Upper lobe of right lung (tissue), 1 donor: Measurements from ENCODE around the gene ACTN1. TPM values are rescaled to one million over a fixed set of nuclear protein-coding genes. Genes with fewer than 3 reads are reported as not detected.

Source experiments
- ATAC-seq: fragments of 200-7000 bp; cut with Tn5 transposase; one replicate; pipeline ENCODE4 v1.9.1; 2020; ENCODE audit warnings: mild to moderate bottlenecking, moderate library complexity
- DNase-seq: peaks from one replicate; pipeline ENCODE4 v3.0.0-alpha.2; 2020
- H3K27ac ChIP-seq: fragments of 200-600 bp; one replicate; pipeline ENCODE4 v1.8.0; 2022
- H3K27me3 ChIP-seq: fragments of 200-600 bp; one replicate; pipeline ENCODE4 v1.8.0; 2022; ENCODE audit warnings: mild to moderate bottlenecking
- H3K36me3 ChIP-seq: fragments of 200-600 bp; one replicate; pipeline ENCODE4 v1.8.0; 2022
- H3K4me1 ChIP-seq: fragments of 200-600 bp; one replicate; pipeline ENCODE4 v1.8.0; 2022
- H3K4me3 ChIP-seq: fragments of 200-600 bp; one replicate; pipeline ENCODE4 v1.8.0; 2022; ENCODE audit warnings: mild to moderate bottlenecking
- H3K9me3 ChIP-seq: fragments of 200-600 bp; one replicate; pipeline ENCODE4 v1.8.0; 2022
- CTCF ChIP-seq: fragments of 200-600 bp; IDR thresholded peaks from one replicate; pipeline ENCODE4 v1.8.0; 2022; ENCODE audit warnings: antibody characterized with exemption
- intact Hi-C: fragments of 100-400 bp; cut with DNase I; formaldehyde crosslinking; loops from one replicate; pipeline ENCODE4 v1.11.0; 2022
- total RNA-seq: library from RNA; stranded (reverse); fragmentation: NEBNext Ultra II Directional; extraction: Animal tissue kit (Norgen Biotek cat#: 25700); gene quantifications from one replicate; pipeline ENCODE4 v1.2.1, GENCODE V29; 2021
- donor health status: DM: no; HTN: yes; CAD: no; lungs with severe emphysema.

Gene ACTN1
- total RNA-seq, 1 donor from 2014 or later: 177 TPM

GRCh38 chr14:68984686-68985085 lies 5.6 kb upstream of the ACTN1 start:
- intact Hi-C loops: no loop called here
- no peak for ATAC-seq

GRCh38 chr14:68983191-68983590 lies 4.1 kb upstream of the ACTN1 start:
- H3K9me3 ChIP-seq: no peaks in the 10 kb centered on the region
- DNase-seq (no peak), ATAC-seq (no peak)
- no peak for TF ChIP-seq CTCF
- no peaks in the 10 kb centered on the region for H3K36me3 ChIP-seq
- H3K27me3 ChIP-seq: no peaks in the 10 kb centered on the region
- no peaks in the 10 kb centered on the region for H3K4me1 ChIP-seq
- no peak overlapping the region for H3K4me3 ChIP-seq
- H3K27ac ChIP-seq: no peak overlapping the region
- intact Hi-C loops: no loop called here

More at GRCh38 chr14:68984686-68985085, 5.6 kb upstream of the ACTN1 start:
- no peak for TF ChIP-seq CTCF
- Histone ChIP-seq H3K27ac (no peak overlapping the region), H3K27me3 (no peaks in the 10 kb centered on the region), H3K9me3 (no peaks in the 10 kb centered on the region), H3K36me3 (no peaks in the 10 kb centered on the region), H3K4me1 (no peaks in the 10 kb centered on the region), H3K4me3 (no peak overlapping the region)
- DNase-seq: no peak

GRCh38 chr14:68982581-68982980 lies 3.5 kb upstream of the ACTN1 start:
- intact Hi-C loops: no loop called here
- TF ChIP-seq CTCF: no peak
- Histone ChIP-seq H3K9me3 (no peaks in the 10 kb centered on the region), H3K36me3 (no peaks in the 10 kb centered on the region), H3K4me1 (no peaks in the 10 kb centered on the region), H3K27ac (no peak overlapping the region), H3K4me3 (no peak overlapping the region), H3K27me3 (no peaks in the 10 kb centered on the region)
- DNase-seq: no peak
- ATAC-seq: no peak

GRCh38 chr14:68981539-68981976 lies 2.5 kb upstream of the ACTN1 start:
- TF ChIP-seq CTCF: no peak
- no peak overlapping the region for H3K27ac ChIP-seq
- DNase-seq: no peak
- intact Hi-C loops: no loop called here
- no peaks in the 10 kb centered on the region for H3K9me3 ChIP-seq
- H3K36me3 ChIP-seq: no peaks in the 10 kb centered on the region
- no peak overlapping the region for H3K4me3 ChIP-seq
- peaks cover 9% of the 10 kb centered on the region for H3K4me1 ChIP-seq
- H3K27me3 ChIP-seq: no peaks in the 10 kb centered on the region
- ATAC-seq: no peak

- Histone ChIP-seq H3K4me3 (no peak overlapping the region), H3K27ac (no peak overlapping the region), H3K27me3 (no peaks in the 10 kb centered on the region), H3K36me3 (no peaks in the 10 kb centered on the region), H3K9me3 (no peaks in the 10 kb centered on the region), H3K4me1 (peaks cover 14% of the 10 kb centered on the region)
- ATAC-seq (no peak), DNase-seq (no peak)
- TF ChIP-seq CTCF: no peak
- intact Hi-C loops: no loop called here
Observed at GRCh38 chr14:68981139-68981538, 2.0 kb upstream of the ACTN1 start.
